Body of pancreas (tissue), 4 donors: ENCODE data around the gene CALHM5. TPM values are rescaled to one million over a fixed set of nuclear protein-coding genes. Genes with fewer than 3 reads are reported as not detected.

Source experiments
- ATAC-seq: fragments of 150-250 bp; one replicate; pipeline ENCODE4 v1.9.1; 2016
- DNase-seq, 4 donors: peaks; one replicate each; pipeline ENCODE4 v3.0.0-alpha.2; 2019
- H3K27ac ChIP-seq, 4 donors: fragments of 200-600 bp; sonication (generic); 1 replicate in 3 of 4; 2 replicates in 1 of 4; pipeline versions ENCODE4 v1.5.1 to v1.6.1; 2016 to 2019; ENCODE audit warnings: mild to moderate bottlenecking in 1 of 4, mixed read lengths in 1 of 4, moderate library complexity in 1 of 4
- H3K27me3 ChIP-seq, 2 donors: fragments of 200-600 bp; sonication (generic); one replicate each; pipeline ENCODE4 v1.6.0; 2016; ENCODE audit warnings: mild to moderate bottlenecking in 1 of 2
- H3K36me3 ChIP-seq, 2 donors: fragments of 200-600 bp; sonication (generic); replicated peaks in 1 of 2; 2 replicates each; pipeline ENCODE4 v1.5.1; 2016; ENCODE audit warnings: low read depth in 2 of 2; ENCODE audit not compliant: insufficient read depth in 1 of 2
- H3K4me1 ChIP-seq: fragments of 200-600 bp; sonication (generic); one replicate; pipeline ENCODE4 v1.6.0; 2016
- H3K4me3 ChIP-seq, 2 donors: fragments of 200-600 bp; sonication (generic); 1 replicate in 1 of 2; 2 replicates in 1 of 2; pipeline ENCODE4 v1.5.1; 2016 to 2019
- H3K9me3 ChIP-seq, 3 donors: fragments of 200-600 bp; sonication (generic); 1 replicate in 2 of 3; 2 replicates in 1 of 3; pipeline ENCODE4 v1.5.1; 2016
- POLR2A ChIP-seq, 3 donors: fragments of 450-650 bp; IDR thresholded peaks; one replicate each; pipeline ENCODE4 v1.6.1; 2016; ENCODE audit warnings: antibody characterized with exemption in 3 of 3, mild to moderate bottlenecking in 2 of 3
- WGBS, 2 donors: methylation state at CpG; one replicate each; pipeline ENCODE4 v1.1.5; 2017; 5-methylcytosine and 5-hydroxymethylcytosine counted together
- intact Hi-C: fragments of 100-400 bp; cut with DNase I; formaldehyde crosslinking; loops from one replicate; pipeline ENCODE4 v1.15.1; 2023
- total RNA-seq, 2 donors: library from RNA; depleted of rRNA; stranded (reverse); fragments of >200 nt; gene quantifications; one replicate each; pipeline ENCODE4 v1.1.0, GENCODE V29; 2016
- TF ChIP-seq, protein P1 (sequence below), 7 experiments: fragments of 450-650 bp in 4 of 7; fragments of 200-600 bp in 3 of 7; sonication (generic) in 3 of 7; IDR thresholded peaks; one replicate each; pipeline ENCODE4 v1.5.1; 2016 to 2019; ENCODE audit warnings: antibody characterized with exemption in 7 of 7

The CALHM5 gene
- total RNA-seq, 2 donors from 2014 or later = 0.33 to 0.52 TPM

DNA sequence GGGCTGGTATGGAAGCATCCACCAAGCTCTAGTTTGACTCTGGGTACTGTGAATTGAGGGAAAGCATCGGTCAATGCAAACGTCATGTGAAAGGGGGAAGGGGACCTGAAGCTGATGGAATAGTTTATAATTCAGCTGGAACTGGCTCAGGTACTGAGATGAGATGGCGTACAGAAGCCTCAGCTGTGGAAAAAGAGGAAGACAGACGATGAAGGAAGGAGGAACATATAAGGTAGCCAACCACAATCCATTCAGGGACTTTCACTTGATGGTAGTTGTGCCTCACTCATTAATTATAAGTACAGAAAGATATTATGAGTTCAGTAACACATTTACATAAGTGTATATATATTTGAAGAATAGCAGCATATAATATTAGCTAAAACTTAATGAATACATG lies 2.7 kb downstream of the CALHM5 start:
- H3K27ac ChIP-seq = no peak overlapping the region
- no peaks in the 10 kb centered on the region for H3K4me1 ChIP-seq
- WGBS, 2 donors = 76 to 79% methylated on average over 4 of the region's 4 CpGs
- ATAC-seq = no peak
- H3K4me3 ChIP-seq = no peak overlapping the region
- H3K36me3 ChIP-seq = no peaks in the 10 kb centered on the region
- H3K9me3 ChIP-seq = no peaks in the 10 kb centered on the region
- TF ChIP-seq, protein P1, sequence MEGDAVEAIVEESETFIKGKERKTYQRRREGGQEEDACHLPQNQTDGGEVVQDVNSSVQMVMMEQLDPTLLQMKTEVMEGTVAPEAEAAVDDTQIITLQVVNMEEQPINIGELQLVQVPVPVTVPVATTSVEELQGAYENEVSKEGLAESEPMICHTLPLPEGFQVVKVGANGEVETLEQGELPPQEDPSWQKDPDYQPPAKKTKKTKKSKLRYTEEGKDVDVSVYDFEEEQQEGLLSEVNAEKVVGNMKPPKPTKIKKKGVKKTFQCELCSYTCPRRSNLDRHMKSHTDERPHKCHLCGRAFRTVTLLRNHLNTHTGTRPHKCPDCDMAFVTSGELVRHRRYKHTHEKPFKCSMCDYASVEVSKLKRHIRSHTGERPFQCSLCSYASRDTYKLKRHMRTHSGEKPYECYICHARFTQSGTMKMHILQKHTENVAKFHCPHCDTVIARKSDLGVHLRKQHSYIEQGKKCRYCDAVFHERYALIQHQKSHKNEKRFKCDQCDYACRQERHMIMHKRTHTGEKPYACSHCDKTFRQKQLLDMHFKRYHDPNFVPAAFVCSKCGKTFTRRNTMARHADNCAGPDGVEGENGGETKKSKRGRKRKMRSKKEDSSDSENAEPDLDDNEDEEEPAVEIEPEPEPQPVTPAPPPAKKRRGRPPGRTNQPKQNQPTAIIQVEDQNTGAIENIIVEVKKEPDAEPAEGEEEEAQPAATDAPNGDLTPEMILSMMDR (IDR thresholded peaks at IDR 0.05) = no peak
- DNase-seq = no peak
- no peaks in the 10 kb centered on the region for H3K27me3 ChIP-seq
- intact Hi-C loops = no loop called here

DNA sequence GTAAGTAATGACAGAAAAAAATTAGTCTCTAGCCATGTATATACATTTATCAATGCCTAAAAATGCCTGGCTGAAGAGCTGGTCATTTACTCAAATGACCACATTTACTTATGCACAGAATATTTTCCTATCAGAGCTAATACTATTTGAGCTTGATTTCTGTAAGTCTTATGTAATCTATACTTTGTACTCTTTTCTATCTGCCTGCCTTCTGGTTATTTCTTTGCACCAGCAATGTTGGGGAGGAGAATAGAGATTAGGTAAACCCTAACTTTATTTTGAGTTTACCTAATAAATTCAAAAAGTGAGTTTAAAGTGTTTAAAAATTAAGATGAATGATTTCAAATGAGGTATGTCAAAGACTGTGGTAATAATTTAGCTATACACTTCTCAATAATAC lies 3.7 kb downstream of the CALHM5 start:
- TF ChIP-seq POLR2A (IDR thresholded peaks at IDR 0.05) = no peak
- TF ChIP-seq, protein P1 (IDR thresholded peaks at IDR 0.05) = no peak
- Histone ChIP-seq H3K27me3 (no peaks in the 10 kb centered on the region), H3K36me3 (no peaks in the 10 kb centered on the region), H3K27ac (no peak overlapping the region), H3K4me3 (no peak overlapping the region), H3K9me3 (no peaks in the 10 kb centered on the region), H3K4me1 (no peaks in the 10 kb centered on the region)
- ATAC-seq (no peak), DNase-seq (no peak)
- intact Hi-C loops = no loop called here

DNA sequence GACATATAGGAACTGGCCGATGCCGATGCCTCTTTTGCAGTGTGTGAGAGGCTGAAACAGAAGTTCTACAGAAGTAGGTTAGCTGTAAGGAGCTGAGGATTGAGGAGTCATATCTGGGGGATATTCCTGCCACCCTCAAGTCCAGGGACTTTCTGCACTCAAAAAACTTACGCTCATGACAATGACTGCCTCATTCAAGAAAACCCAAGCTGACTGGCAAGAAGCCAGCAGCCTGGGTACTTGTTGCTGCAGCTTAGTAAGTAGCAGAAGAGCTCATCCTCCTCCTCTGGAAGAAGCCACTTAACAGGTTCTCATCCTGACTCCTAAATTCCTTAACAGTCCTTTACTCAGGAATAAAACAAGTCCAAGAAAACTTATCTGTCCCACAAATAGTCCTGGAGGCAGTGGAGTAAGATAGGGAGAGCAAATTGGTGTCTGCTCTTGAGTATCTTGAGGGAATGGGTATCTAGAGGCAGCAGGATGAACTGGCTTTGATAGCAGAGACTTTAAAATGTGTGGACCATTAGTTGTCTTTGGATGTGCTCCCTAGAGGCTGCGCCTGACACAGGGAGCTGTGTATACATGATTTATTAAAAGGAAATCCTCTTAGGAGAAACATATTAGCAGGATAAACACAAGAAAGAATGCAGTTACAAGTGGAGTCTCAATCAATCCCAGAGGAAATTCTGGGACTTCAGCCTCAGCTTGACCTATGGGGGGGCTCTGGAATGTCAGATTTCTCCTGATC lies 7.4 kb downstream of the CALHM5 start:
- Histone ChIP-seq H3K27ac (no peak overlapping the region), H3K4me1 (no peaks in the 10 kb centered on the region), H3K36me3 (no peaks in the 10 kb centered on the region), H3K9me3 (no peaks in the 10 kb centered on the region), H3K27me3 (no peaks in the 10 kb centered on the region), H3K4me3 (no peak overlapping the region)
- no peak for ATAC-seq
- no peak for TF ChIP-seq POLR2A (IDR thresholded peaks at IDR 0.05)
- TF ChIP-seq, protein P1 (IDR thresholded peaks at IDR 0.05) = no peak
- peak in 1 of 4 donors; percentile 23 for DNase-seq
- WGBS, 2 donors = 82 to 89% methylated on average over 4 of the region's 4 CpGs
- intact Hi-C loops = no loop called here

DNA sequence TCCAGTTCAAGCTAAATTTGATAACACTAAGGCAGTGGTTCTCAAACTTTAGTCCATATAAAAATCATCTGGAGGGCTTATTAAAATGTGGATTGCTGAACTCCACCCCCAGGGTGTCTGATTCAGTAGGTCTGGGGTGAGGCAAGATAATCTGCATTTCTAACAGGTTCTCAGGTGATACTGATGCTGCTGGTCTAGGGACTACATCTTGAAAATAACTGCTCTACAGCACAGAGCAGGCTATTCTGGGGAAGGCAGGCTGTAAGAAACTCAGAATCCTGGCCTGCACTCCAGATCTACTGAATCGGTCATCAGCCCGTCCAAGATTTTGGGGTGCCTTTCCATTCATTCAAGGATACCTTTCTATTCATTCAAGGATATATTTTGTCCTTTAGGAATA lies 11.5 kb downstream of the CALHM5 start:
- intact Hi-C loops = loop anchor here (10.0 kb wide), 1 partner anchor 238 kb away; no protein-coding TSS in a partner anchor
- Histone ChIP-seq H3K4me1 (no peaks in the 10 kb centered on the region), H3K9me3 (no peaks in the 10 kb centered on the region), H3K27me3 (no peaks in the 10 kb centered on the region), H3K36me3 (no peaks in the 10 kb centered on the region), H3K4me3 (no peak overlapping the region), H3K27ac (no peak overlapping the region)
- TF ChIP-seq, protein P1 (IDR thresholded peaks at IDR 0.05) = no peak
- TF ChIP-seq POLR2A (IDR thresholded peaks at IDR 0.05) = no peak
- 73 to 74% methylated on average over 2 of the region's 2 CpGs for WGBS, 2 donors
- ATAC-seq (no peak), DNase-seq (no peak)

DNA sequence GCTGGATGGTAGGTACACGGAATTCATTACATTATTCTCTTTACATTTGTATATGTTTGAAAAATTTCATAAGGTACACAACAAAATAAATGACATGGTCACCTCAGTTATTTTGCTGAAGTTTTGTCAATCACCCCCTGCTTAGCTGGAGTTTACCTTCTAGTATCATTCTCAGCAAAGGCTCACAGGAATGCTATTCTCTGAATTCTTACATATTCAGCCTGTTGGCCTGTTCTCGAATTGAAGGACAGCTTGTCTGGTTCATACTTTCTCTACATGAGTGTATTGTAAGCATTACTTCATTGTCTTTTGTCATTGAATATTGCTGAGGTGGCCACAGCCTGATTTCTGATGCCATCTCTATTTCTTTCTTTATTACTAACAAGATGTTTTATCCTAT lies 12.8 kb downstream of the CALHM5 start:
- Histone ChIP-seq H3K4me1 (no peaks in the 10 kb centered on the region), H3K27ac (no peak overlapping the region), H3K27me3 (no peaks in the 10 kb centered on the region), H3K4me3 (no peak overlapping the region), H3K9me3 (no peaks in the 10 kb centered on the region), H3K36me3 (no peaks in the 10 kb centered on the region)
- ATAC-seq (no peak), DNase-seq (no peak)
- intact Hi-C loops = loop anchor here (10.0 kb wide), 1 partner anchor 239 kb away; no protein-coding TSS in a partner anchor
- WGBS, 2 donors = 74% methylated on average over 2 of the region's 2 CpGs
- TF ChIP-seq, protein P1 (IDR thresholded peaks at IDR 0.05) = no peak
- TF ChIP-seq POLR2A (IDR thresholded peaks at IDR 0.05) = no peak
